Dendritic cell treated with granulocyte-macrophage colony-stimulating factor and Interleukin-4, amounts not matched to agents 40 ng/mL and 50 ng/mL, for 4 days (primary cell): ENCODE data around the gene ZHX3.
"Not testable (repeated sequence)": the region's sequence is repeated elsewhere in the genome, so short reads cannot be mapped to it uniquely, and the experiment has no call there.

Experiments
- H3K27ac Mint-ChIP-seq: one replicate; pipeline ENCODE4 v1.8.0; 2022; ENCODE audit warnings: mild to moderate bottlenecking, mixed read lengths
- H3K27me3 Mint-ChIP-seq: one replicate; pipeline ENCODE4 v1.8.0; 2022; ENCODE audit warnings: mild to moderate bottlenecking, mixed read lengths
- H3K36me3 Mint-ChIP-seq: one replicate; pipeline ENCODE4 v1.8.0; 2022; ENCODE audit warnings: low read depth, mixed read lengths
- H3K4me1 Mint-ChIP-seq: one replicate; pipeline ENCODE4 v1.8.0; 2022; ENCODE audit warnings: low read depth, mixed read lengths
- H3K4me3 Mint-ChIP-seq: one replicate; pipeline ENCODE4 v1.8.0; 2022; ENCODE audit warnings: mild to moderate bottlenecking, moderate library complexity, mixed read lengths
- H3K9me3 Mint-ChIP-seq: one replicate; pipeline ENCODE4 v1.8.0; 2022; ENCODE audit warnings: mixed read lengths
- intact Hi-C: fragments of 100-400 bp; cut with micrococcal nuclease; formaldehyde crosslinking; loops from one replicate; pipeline ENCODE4 v1.15.0; 2022

Gene ZHX3

DNA sequence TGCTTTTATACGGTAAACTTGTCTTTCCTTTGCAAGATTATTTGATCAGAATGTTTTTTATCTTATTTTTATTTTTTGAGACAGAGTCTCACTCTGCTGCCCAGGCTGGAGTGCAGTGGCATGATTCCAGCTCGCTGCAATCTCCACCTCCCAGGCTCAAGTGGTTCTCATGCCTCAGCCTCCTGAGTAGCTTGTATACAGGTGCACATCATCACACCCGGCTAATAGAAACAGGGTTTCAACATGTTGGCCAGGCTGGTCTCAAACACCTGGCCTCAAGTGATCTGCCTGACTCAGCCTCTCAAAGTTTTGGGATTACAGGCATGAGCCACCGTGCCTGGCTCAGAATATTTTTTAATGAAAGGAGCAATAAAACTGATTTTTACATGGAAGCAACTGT lies 14.2 kb upstream of the ZHX3 start:
- Mint-ChIP-seq H3K36me3 (no peaks in the 10 kb centered on the region), H3K9me3 (no peaks in the 10 kb centered on the region), H3K27ac (no peak overlapping the region), H3K27me3 (peaks cover 35% of the 10 kb centered on the region), H3K4me3 (no peak overlapping the region), H3K4me1 (peaks cover 12% of the 10 kb centered on the region)
- intact Hi-C loops, result no loop called here

DNA sequence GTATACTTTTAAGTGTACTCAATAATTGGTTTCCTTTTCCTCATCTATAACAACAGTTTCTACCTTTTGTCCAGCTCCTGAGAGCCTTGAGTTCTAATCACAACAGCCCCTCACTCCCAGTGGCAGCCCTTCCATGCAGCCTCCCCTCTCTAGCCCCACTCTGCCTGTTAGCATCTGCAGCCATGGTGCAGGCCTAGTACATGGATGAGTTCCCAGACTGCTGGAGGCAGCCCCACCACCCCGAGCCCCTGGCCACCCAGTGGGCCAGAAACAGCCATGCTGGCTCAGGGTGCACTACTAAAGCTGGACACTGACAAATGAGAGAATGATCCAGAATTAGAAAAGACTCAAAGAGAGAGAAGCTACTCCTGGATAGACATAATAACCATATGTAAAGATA lies 13.4 kb upstream of the ZHX3 start:
- intact Hi-C loops, result no loop called here
- Mint-ChIP-seq H3K4me1 (peaks cover 12% of the 10 kb centered on the region), H3K27me3 (peaks cover 29% of the 10 kb centered on the region), H3K36me3 (no peaks in the 10 kb centered on the region), H3K4me3 (no peak overlapping the region), H3K9me3 (no peaks in the 10 kb centered on the region), H3K27ac (no peak overlapping the region)

DNA sequence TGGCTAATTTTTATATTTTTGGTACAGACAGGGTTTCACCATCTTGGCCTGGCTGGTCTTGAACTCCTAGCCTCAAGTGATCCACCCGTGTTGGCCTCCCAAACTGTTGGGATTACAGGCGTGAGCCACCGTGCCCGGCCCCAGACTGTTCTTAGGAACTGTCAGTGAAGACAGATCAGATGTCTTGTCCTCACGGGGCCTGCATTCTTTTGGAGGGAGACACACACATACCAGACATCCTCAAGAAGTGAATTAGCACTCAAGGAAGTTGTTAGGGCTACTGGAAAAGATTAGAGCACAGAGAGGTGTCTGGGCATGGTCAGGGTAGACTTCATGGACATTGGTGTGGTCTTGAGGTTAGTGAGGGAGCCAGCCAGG lies 12.8 kb upstream of the ZHX3 start:
- H3K9me3 Mint-ChIP-seq, result no peaks in the 10 kb centered on the region
- H3K27ac Mint-ChIP-seq, result peak overlapping the region; percentile 75
- H3K36me3 Mint-ChIP-seq, result no peaks in the 10 kb centered on the region
- H3K27me3 Mint-ChIP-seq, result peaks cover 23% of the 10 kb centered on the region
- intact Hi-C loops, result no loop called here
- peaks cover 12% of the 10 kb centered on the region for H3K4me1 Mint-ChIP-seq
- H3K4me3 Mint-ChIP-seq, result no peak overlapping the region

DNA sequence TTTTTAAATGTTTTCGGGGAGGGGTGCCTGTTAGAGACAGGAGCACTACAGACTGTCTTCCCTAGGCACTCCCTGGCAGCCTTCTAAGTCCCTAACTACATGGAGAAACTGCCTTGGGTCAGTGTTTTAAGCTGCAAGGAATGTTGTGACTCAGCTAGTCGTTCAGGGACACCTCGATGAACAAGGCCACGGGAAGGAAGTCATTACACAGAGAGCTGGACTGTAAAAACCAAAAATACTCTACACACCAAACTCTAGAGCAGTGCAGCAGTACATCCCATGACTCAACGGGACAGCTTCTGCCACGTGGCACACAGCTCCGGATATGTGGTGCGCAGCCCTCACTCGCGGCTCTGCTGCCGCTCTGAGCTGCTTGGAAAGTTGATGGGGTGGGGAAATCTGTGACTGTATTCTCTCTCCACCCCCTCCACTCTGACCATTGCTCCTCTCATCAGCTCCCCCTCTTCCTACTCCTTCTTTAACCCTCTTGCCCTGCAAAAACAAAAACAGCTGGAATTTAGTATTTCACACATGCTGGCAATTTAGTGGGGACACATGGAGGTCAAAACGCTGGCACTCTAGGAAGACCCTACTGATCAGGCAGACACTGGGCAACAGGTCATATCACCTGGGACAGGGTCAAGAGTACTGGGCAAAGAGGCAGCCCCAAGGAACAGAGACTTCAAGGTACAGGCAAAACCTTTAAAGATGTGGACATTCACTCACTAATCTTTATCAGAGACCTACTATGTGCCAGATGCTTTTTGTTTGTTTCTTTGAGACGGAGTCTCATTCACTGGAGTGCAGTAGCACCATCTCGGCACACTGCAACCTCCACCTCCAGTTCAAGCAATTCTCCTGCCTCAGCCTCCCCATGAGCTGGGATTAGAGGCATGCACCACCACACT lies 12.2 kb upstream of the ZHX3 start:
- intact Hi-C loops, result no loop called here
- Mint-ChIP-seq H3K27ac (peak overlapping the region; percentile 75), H3K9me3 (no peaks in the 10 kb centered on the region), H3K36me3 (no peaks in the 10 kb centered on the region), H3K4me1 (peaks cover 12% of the 10 kb centered on the region), H3K4me3 (no peak overlapping the region), H3K27me3 (peaks cover 18% of the 10 kb centered on the region)

DNA sequence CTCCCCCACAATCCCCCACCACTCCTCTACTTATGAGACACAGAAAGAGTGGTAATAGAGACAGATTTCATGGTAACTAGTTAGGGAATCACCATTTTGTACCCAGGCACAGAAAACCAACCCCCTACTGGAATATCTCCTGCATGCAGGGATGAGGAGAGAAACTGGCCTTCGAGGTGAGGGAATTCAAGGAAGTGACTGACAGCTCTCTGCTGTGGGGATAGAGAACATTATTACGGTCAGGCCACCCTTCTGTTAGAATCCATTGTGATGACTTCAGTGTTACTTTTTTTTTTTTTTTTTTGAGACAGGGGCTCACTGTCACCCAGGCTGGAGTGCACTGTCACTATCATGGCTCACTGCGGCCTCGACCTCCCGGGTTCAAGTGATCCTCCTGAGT lies 9.6 kb upstream of the ZHX3 start:
- Mint-ChIP-seq H3K4me3 (no peak overlapping the region), H3K36me3 (no peaks in the 10 kb centered on the region), H3K27ac (no peak overlapping the region), H3K9me3 (no peaks in the 10 kb centered on the region), H3K27me3 (peaks cover 12% of the 10 kb centered on the region), H3K4me1 (peaks cover 12% of the 10 kb centered on the region)
- intact Hi-C loops, result no loop called here

DNA sequence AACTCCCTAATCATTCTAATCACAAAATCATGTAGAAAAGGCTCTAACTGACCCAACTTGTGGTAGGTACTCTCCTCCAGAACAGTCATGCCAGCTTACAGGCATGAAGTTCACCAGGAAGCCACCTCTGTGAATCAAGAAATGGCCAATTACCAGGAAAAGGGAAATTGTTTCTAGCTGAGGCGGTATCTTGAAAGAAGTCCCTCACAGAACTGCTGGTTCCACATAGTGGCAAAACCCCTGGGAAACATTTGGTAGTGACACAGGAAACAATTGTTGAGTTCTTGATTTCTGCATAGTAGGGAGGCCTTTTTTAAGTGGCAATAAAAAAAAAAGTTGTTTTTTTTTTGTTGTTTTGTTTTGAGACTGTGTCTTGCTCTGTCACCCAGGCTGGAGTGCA lies 3.4 kb upstream of the ZHX3 start:
- Mint-ChIP-seq H3K27me3 (peaks cover 10% of the 10 kb centered on the region), H3K4me3 (no peak overlapping the region), H3K4me1 (peaks cover 18% of the 10 kb centered on the region), H3K9me3 (no peaks in the 10 kb centered on the region), H3K36me3 (peaks cover 6% of the 10 kb centered on the region), H3K27ac (peak overlapping the region; percentile 45)
- intact Hi-C loops, result no loop called here

DNA sequence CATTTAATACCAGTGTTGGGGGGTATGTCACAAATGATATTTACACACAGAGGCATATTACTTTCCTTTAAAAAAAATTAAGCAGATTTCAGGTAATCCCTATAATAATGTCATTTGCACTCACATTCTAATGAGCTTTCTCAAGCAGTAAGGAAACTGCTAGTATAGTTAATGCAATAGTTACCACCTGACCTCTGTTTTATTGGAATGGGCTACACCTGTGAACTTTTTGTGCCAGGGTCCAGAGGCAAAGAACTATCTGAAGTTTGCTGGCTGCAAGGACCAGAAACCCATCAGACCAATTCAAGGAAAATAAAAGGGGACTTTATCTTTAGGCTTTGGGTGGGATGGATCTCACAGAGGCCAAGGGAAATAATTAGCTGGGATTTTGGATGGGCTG lies 2.9 kb upstream of the ZHX3 start:
- H3K27me3 Mint-ChIP-seq, result peaks cover 10% of the 10 kb centered on the region
- no peaks in the 10 kb centered on the region for H3K9me3 Mint-ChIP-seq
- peaks cover 18% of the 10 kb centered on the region for H3K4me1 Mint-ChIP-seq
- peak overlapping the region; percentile 45 for H3K27ac Mint-ChIP-seq
- H3K4me3 Mint-ChIP-seq, result no peak overlapping the region
- peaks cover 6% of the 10 kb centered on the region for H3K36me3 Mint-ChIP-seq
- intact Hi-C loops, result no loop called here

DNA sequence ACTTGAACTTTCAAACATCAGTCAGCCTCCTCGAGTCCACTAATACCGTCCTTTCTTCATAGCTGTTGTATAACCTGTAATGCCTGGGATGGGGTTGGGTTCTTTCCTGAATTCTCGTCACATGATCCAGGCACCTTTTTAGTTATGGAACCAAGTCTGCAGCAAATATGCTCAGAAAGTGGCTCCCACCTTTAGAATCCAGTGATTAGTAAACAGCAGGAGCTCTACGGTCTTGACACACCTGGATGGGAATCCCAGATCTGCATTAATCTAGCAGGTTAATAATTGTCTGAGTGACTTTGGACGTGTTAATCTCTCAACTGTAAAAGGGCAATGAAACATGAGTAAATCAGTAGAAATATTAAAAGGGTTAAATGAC lies 729 bp upstream of the ZHX3 start:
- H3K4me3 Mint-ChIP-seq, result no peak overlapping the region
- no peak overlapping the region for H3K27ac Mint-ChIP-seq
- intact Hi-C loops, result no loop called here
- peaks cover 10% of the 10 kb centered on the region for H3K27me3 Mint-ChIP-seq
- H3K9me3 Mint-ChIP-seq, result no peaks in the 10 kb centered on the region
- H3K4me1 Mint-ChIP-seq, result peaks cover 18% of the 10 kb centered on the region
- peaks cover 6% of the 10 kb centered on the region for H3K36me3 Mint-ChIP-seq

DNA sequence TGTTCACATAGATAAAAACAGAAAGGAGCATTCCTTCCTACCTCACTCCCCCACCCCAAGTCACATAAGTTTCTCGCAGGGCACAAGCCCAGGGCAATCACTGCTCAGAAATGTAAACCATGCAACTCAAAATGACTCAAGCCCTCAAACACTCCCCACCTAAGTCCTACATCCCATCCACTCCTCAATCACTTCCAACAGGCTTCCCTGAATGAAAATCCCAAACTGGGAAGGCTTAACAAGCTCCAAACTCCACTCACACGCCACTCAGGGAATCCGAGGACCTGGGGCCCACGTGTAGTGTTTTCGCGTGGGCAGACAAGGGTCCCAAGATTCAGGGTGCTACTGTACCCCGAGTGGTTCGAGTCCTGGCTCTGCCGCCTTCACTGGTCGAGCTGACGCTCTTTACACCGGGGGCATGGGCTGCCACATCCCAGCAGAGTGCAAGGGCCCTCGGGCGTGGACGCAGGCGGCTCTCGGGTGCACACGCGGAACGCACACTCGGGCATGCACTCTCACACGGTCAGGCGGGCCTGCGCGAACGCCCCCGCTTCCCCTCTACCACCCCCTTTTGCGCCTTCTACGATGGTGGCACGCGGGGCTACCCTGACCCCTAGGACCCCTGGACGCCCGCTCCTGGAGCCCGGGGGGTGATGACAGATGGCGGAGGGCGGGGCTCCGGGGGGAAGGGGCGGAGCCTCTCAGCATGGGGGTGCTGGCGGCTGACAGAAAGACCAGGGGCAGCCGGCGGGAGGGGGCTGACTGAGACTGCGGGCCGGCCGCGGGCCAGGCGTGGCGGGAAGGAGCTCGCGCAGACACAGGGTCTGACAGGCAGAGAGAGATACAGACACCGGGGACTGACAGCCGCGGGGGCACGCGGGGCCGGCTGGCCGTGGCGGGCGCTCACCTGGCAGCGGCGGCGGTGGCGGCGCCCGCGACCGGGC lies 657 bp downstream of the ZHX3 start:
- Mint-ChIP-seq H3K27ac (peak overlapping the region; percentile 87), H3K4me1 (peaks cover 18% of the 10 kb centered on the region), H3K36me3 (peaks cover 6% of the 10 kb centered on the region), H3K9me3 (no peaks in the 10 kb centered on the region), H3K27me3 (peaks cover 10% of the 10 kb centered on the region), H3K4me3 (peak overlapping the region; percentile 92)
- intact Hi-C loops, result loop anchor here (1.0 kb wide), 1 partner anchor 23 kb away; the partner anchor contains the start of gene LPIN3

DNA sequence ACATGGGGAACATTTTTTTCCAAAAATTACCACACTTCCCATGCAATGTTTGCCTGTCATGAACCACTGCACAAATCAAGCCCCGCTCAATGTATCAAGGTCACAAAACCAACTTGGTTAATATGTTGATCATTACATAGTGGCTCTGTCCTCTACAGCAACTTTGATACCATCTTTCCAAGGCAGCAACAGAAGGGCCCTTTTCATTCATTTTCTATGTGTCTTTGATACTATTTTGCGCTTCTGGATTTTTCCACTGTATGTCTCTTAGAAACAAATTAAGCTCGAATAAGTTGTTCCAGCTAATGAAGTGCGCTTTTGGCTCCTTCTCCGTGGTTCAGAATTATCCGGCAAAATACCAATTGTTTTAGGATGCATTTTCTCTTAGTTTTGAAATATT lies 1.5 kb downstream of the ZHX3 start:
- intact Hi-C loops, result no loop called here
- Mint-ChIP-seq H3K27ac (no peak overlapping the region), H3K4me1 (peaks cover 18% of the 10 kb centered on the region), H3K27me3 (peaks cover 10% of the 10 kb centered on the region), H3K9me3 (no peaks in the 10 kb centered on the region), H3K36me3 (peaks cover 6% of the 10 kb centered on the region), H3K4me3 (no peak overlapping the region)

DNA sequence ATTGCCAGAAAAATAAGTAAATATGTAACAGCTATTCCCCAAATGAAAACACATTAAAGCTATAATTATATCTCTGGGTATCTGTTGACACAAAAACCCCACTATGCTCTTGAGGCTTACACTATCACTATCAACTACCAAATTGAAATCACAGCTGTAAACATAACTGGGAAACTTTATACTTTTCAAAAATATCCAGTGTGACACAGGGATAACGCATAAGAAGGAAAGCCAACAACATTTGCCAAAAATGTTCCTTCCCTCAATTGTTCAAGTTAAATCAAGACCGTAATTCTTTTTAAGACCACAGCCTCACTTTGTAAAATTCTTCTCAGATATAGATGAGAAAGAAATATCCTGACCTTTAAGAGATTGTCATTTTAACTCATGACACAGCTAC lies 3.1 kb downstream of the ZHX3 start:
- peaks cover 6% of the 10 kb centered on the region for H3K36me3 Mint-ChIP-seq

DNA sequence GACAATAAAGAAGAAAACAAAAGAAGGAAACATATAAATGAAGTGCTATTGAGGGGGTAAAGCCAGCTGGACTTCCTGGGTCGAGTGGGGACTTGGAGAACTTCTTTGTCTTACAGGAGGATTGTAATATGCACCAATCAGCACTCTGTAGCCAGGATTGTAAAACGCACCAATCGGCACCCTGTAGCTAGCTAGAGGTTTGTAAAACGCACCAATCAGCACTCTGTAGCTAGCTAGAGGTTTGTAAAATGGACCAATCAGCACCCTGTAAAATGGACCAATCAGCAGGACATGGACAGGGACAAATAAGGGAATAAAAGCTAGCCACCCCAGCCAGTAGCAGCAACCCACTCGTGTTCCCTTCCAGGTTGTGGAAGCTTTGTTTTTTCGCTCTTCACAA lies 5.5 kb downstream of the ZHX3 start:
- H3K9me3 Mint-ChIP-seq, H3K36me3 Mint-ChIP-seq, intact Hi-C loops, H3K27me3 Mint-ChIP-seq, H3K4me3 Mint-ChIP-seq, H3K27ac Mint-ChIP-seq: not testable (repeated sequence)
- peaks cover 28% of the 10 kb centered on the region for H3K4me1 Mint-ChIP-seq

More for the DNA sequence above, 3.1 kb downstream of the ZHX3 start:
- Mint-ChIP-seq H3K27ac (no peak overlapping the region), H3K27me3 (peaks cover 8% of the 10 kb centered on the region), H3K4me1 (peaks cover 20% of the 10 kb centered on the region), H3K4me3 (no peak overlapping the region), H3K9me3 (no peaks in the 10 kb centered on the region)
- intact Hi-C loops, result no loop called here

DNA sequence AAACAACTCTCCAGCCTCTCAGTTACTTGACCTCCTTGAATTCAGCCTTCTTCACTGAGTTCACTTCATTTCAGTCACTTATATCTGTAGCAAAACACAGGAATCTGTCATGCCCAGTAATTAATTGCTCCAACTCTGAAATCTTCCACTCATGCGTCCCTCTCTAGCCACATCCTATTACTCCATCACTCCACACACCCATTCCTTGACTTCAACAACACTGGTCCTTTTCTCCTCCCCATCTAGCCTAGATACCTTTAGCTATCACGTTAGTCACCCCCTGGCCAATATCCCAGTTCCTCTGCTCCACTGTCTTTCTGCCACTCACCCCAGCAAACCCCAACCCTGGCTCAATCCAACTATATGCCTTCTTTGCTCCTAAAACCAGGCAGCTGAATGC lies 7.7 kb downstream of the ZHX3 start:
- no peaks in the 10 kb centered on the region for H3K9me3 Mint-ChIP-seq

DNA sequence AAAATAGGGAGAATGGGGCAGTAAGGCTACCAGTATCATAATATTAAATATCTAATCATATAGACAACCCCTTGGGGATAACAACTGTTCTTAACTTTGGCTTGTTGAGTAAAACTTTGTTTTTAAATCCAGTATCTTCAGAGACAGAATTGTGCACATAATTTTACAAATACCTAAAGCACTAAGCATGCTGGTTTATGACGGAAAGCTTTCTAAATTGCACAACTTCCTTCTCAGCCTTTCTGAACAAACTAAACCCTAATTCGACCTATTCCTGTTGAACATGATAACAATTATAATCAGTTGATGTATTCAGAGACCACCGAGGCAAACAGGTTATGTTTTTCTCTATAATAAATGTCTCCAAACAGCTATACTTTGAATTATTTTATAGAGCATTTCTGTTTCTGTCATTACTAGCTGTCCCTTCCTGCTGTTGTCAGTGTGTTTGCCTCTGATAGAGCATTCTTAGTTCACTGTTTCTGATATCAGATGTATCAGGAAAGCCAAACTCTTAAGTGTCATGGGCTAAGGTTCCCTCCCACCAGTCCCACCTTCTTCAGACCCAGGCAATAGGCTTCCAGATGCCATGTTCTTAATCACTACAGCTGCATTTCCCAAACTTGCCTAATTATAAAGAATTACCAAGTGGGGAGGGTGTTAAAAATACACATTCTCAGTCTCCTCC lies 8.7 kb downstream of the ZHX3 start:
- intact Hi-C loops, result no loop called here
- Mint-ChIP-seq H3K4me3 (no peak overlapping the region), H3K4me1 (peaks cover 19% of the 10 kb centered on the region), H3K9me3 (no peaks in the 10 kb centered on the region), H3K27me3 (no peaks in the 10 kb centered on the region), H3K36me3 (no peaks in the 10 kb centered on the region), H3K27ac (no peak overlapping the region)

More for the DNA sequence above, 7.7 kb downstream of the ZHX3 start:
- no peaks in the 10 kb centered on the region for H3K36me3 Mint-ChIP-seq
- H3K27ac Mint-ChIP-seq, result no peak overlapping the region
- H3K27me3 Mint-ChIP-seq, result no peaks in the 10 kb centered on the region
- intact Hi-C loops, result no loop called here
- H3K4me3 Mint-ChIP-seq, result no peak overlapping the region
- peaks cover 19% of the 10 kb centered on the region for H3K4me1 Mint-ChIP-seq
